NCI-H82 (cell line): ENCODE results near the gene VMP1.
"Not testable (repeated sequence)": the region's sequence is repeated elsewhere in the genome, so short reads cannot be mapped to it uniquely, and the experiment has no call there.

Experiments used
- DNase-seq: peaks from one replicate; lab custom pipeline; 2025; lab: John Stamatoyannopoulos, UW

Gene VMP1

DNA sequence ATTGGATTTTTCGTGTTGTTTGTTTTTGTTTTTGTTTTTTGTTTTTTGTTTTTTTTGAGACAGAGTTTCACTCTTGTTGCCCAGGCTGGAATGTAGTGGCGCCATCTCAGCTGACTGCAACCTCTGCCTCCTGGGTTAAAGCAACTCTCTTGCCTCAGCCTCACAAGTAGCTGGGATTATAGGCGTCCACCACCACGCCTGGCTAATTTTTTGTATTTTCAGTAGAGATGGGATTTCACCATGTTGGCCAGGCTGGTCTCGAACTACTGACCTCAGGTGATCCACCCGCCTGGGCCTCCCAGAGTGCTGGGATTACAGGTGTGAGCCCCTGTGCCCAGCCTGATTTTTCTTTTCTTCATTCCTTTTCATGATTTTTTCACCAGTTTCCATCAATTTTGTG, 73.1 kb downstream of the VMP1 start:
- DNase-seq, result not testable (repeated sequence)

DNA sequence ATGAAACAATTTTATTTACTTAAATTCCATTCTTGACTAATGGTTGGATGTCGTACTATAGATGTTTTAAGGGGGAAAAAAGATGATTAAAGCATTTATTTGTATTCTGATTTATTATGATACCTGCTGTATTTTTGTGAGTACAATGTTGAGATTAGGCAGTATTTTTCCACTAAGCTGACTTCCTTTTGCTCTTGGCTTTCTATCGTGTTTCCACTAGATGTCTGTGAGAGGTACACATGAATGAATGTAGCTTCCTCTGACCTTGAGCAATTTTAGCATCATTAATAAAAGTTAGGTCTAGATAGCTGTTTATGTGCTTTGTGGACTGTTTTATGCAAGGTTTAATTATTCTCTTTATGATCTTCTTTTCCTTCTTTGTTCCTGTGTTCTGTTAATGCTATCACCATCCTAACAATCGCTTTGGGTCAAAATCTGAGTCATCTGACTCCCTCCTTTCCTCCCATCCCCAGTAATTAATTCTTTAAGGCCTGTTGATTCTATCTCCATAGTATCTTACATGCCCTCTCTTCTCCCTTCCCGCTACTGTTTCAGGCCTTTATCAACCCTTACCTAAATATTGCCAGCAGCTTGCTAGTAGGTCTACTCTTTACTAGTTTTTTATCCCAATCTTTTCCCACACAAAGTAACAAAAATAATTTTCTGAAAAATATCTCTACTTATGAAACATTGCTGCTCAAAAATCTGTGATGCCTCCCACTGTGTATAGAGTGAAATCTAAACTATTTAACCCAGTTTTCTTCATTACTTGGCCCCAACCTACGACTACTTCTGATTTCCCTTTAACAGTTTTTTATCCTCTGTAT, 76.0 kb downstream of the VMP1 start:
- DNase-seq, result no peak

GRCh38 chr17:59785091-59785799, 77.8 kb downstream of the VMP1 start:
- DNase-seq, result no peak

DNA sequence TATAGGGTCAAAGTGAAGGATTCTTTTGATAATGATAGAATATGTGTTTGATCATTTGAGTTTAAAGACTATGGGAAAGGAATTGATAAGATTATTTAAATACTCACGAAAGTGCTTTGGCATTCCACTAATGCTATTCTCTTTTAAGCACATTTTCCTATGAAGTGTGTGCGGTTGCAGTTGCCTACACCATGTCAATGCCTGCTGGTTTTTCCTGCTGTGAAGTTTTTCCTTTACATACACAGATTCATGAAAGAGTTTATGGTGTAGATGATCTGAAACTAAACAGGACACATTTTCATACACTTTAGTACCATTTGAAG, 78.7 kb downstream of the VMP1 start:
- DNase-seq, result no peak

DNA sequence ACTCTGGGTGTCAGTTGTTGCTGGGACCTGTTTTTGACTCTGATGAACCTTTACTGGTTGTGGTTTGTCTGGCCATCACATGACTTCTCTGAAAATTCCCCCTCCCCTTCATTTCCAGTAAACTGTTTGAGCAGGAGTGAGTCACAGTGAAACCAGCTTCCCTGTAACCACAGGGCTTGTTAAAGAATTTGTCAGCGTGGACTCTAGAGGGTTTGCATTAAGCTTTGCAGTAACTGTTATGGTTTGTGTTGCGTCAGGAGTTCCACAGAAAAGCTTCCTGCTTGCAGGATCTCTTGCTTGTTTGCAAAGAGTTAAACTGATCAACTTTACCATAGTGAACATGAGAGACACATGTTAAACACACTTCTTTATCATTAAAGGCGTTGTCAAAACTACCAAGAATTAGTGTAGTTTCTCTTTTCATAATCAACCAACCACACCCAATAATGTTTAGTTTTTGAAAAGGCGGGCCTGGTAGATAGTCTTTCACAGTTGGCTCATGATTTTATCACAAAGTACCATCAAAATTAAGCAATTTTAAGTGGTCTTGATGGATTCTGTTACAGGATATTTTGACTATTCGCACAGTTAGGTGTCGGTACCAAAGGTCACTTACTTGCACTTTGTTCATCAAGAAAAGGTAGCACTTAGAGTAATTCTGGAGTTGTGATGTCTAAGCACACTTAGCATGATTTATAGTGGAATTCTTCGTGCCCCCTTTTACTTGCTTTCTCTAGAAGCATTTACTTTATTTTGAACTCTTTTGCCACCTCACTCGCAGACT, 79.3 kb downstream of the VMP1 start:
- no peak for DNase-seq

DNA sequence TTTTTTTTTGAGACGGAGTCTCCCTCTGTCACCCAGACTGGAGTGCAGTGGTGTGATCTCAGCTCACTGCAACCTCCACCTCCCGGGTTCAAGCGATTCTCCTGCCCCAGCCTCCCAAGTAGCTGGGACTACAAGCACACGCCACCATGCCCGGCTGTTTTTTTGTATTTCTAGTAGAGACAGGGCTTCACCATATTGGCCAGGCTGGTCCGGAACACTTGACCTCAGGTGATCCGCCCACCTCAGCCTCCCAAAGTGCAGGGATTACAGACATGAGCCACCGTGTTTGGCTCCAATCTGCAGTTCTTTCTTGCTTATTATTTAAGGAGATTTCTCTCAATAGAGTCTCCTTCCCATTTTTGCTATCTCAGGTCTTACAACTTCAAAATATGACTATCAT, 82.4 kb downstream of the VMP1 start:
- not testable (repeated sequence) for DNase-seq

DNA sequence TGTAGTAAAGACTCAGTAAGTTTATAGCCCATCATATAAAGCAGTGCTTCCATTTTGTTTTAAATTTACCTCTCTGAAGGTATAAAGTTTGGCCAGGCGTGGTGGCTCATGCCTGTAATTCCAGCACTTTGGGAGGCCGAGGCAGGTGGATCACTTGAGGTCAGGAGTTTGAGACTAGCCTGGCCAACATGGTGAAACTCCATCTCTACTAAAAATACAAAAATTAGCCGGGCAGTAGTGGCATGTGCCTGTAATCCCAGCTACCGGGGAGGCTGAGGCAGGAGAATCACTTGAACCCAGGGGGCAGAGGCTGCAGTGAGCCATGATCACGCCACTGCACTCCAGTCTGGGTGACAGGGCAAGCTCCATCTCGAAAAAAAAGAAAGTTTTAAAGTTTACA, 83.0 kb downstream of the VMP1 start:
- DNase-seq, result not testable (repeated sequence)

- DNase-seq, result no peak
Observed at GRCh38 chr17:59790910-59791309, 83.5 kb downstream of the VMP1 start.

DNA sequence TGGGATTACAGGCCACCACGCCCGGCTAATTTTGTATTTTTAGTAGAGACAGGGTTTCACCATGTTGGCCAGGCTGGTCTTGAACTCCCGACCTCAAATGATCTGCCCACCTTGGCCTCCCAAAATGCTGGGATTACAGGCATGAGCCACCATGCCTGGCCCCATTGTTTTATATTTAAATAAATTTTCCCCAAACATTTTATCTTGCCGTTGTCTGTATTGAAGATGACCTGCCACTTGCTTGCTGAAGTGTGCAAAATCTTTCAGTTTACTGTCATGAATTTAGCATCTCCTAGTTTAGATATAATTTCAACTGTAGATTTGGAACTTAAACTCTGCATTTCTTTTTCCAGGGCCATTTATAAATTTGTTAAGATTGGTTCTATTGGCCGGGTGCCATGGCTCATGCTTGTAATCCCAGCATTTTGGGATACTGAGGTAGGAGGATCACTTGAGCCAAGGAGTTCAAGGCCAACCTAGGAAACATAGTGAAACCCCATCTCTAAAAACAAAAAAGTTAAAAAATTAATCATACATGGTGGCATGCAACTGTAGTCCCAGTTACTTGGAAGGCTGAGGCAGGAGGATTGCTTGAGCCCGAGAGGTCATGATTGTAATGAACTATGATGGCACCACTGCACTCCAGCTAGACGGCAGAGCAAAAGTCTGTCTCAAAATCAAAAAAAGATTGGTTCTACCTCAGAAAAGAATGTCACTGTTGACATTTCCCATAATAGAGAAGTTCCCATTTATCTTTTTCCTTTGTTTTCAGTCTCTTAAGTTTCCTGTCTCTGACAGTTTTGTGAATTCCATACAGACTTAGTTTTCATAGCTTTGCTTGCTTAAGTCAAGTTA, 84.4 kb downstream of the VMP1 start:
- DNase-seq, result no peak

GRCh38 chr17:59792458-59792823, 85.0 kb downstream of the VMP1 start:
- DNase-seq, result not testable (repeated sequence)

GRCh38 chr17:59793205-59793604, 85.8 kb downstream of the VMP1 start:
- DNase-seq, result no peak

DNA sequence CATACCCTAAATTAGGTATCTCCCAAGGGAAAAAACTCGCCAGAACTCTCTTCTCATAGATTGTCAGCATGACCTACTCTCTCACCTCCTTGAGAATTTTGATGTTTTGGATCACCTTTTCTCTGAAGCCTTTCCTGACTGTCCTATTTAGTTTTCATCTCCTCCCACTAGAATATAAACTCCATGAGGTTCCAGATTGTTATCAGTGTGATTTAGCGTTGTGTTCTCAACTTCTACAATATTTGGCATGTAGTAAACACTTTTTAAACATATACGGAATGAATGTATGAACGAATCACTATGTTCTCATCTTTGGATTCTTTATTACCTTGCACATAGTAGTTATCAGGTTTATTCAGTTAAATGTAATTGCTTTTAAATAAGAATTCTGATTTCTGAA, 88.7 kb downstream of the VMP1 start:
- no peak for DNase-seq

GRCh38 chr17:59796785-59797205, 89.3 kb downstream of the VMP1 start:
- DNase-seq, result no peak

- DNase-seq, result no peak
Observed at GRCh38 chr17:59798111-59798510, 90.7 kb downstream of the VMP1 start.

DNA sequence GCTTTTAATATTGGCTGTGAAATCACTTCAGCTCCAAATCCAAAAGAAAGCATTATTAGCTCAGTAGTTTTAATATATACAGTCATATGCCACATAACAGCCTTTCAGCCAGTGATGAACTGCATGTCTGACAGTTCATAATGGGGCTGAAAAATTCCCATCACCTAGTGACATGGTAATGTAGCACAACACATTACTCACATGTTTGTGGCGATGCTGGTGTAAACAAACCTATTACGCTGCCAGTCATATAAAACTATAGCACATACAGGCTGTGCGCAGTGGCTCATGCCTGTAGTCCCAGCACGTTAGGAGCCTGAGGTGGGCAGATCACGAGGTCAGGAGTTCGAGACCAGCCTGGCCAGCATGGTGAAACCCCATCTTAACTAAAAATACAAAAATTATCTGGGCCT, 93.1 kb downstream of the VMP1 start:
- DNase-seq, result no peak

DNA sequence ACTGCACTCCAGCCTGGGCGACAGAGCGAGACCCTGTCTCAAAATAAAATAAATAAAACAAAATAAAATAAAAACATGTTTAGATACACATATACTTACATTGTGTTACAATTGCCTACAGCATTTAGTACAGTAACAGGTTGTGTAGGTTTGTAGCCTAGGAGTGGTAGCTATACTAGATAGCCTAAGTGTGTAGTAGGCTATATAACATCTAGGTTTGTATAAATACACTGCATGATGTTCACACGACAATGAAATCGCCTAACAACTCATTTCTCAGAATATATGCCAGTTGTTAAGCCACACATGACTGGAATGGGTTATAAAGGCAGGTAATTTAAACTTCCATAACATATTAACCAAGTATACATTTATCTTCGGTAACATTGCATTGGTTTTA, 94.7 kb downstream of the VMP1 start:
- no peak for DNase-seq

- no peak for DNase-seq
Observed at GRCh38 chr17:59804901-59805465, 97.5 kb downstream of the VMP1 start.

DNA sequence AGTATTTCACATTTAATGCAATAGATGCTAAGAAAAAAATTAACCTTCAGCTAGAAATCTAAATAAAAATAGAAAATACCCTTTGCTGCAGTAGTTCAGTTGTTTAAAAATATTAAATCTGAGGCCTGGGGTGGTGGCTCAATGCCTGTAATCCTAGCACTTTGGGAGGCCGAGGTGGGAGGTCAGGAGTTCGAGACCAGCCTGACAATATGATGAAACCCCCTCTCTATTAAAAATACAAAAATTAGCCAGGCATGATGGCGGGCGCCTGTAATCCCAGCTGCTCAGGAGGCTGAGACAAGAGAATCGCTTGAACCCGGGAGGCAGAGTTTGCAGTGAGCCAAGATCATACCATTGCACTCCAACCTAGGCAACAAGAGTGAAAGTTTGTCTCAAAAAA, 98.9 kb downstream of the VMP1 start:
- DNase-seq, result not testable (repeated sequence)

- no peak for DNase-seq
Observed at GRCh38 chr17:59807892-59808509, 100.5 kb downstream of the VMP1 start.

GRCh38 chr17:59810894-59811153, 103.4 kb downstream of the VMP1 start:
- no peak for DNase-seq

DNA sequence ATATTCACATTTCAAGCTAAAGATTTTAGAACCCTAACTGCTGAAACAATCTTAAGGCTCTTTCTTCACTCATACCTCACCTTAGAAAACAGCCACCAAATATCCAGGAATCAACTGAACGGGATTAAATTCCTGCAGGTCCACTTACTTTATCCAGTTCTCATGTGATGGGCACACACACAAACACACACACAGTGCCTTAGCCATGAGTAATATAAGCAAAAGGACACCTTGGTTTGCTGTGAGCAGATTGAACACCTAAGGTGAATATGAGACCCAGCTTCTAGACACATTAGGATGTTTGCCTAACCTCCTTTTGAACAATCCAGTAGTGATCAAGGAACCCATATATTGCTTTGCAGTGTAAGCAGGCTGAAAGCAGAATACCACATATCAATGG, 103.8 kb downstream of the VMP1 start:
- no peak for DNase-seq
